Suprapubic skin (tissue), 3 donors: ENCODE results near the gene PIEZO1.

Experiments
- POLR2A ChIP-seq, 2 donors: fragments of 450-650 bp; IDR thresholded peaks; one replicate each; pipeline ENCODE4 v1.6.1; 2017; ENCODE audit warnings: antibody characterized with exemption in 2 of 2, mild to moderate bottlenecking in 2 of 2, moderate library complexity in 2 of 2
- TF ChIP-seq, protein P1 (sequence below), 2 donors: fragments of 200-600 bp in 1 of 2; fragments of 450-650 bp in 1 of 2; sonication (generic) in 1 of 2; IDR thresholded peaks; one replicate each; pipeline ENCODE4 v1.5.1; 2016 to 2019; ENCODE audit warnings: antibody characterized with exemption in 2 of 2, mild to moderate bottlenecking in 1 of 2, moderate library complexity in 1 of 2

DNA sequence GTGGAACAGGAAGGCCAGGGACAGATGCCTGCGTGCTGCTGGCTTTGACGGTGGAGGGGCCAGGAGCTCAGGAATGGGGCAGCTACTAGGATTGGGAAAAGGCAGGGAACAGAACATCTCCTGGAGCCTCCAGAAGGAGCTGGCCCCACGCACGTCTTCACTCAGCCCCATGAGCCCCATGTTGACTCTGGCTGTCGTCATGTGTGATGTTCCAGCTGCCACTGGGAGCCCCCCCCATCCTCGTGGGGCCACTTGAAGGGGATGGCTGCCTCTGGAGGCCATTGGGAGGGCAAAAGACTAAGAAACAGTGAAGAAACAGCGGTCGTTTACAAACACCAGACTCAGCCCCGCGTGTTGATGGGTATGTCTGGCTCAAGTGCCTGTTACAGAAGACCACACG lies 45.2 kb upstream of the PIEZO1 start:
- no peak for TF ChIP-seq POLR2A (IDR thresholded peaks at IDR 0.05)
- TF ChIP-seq, protein P1, sequence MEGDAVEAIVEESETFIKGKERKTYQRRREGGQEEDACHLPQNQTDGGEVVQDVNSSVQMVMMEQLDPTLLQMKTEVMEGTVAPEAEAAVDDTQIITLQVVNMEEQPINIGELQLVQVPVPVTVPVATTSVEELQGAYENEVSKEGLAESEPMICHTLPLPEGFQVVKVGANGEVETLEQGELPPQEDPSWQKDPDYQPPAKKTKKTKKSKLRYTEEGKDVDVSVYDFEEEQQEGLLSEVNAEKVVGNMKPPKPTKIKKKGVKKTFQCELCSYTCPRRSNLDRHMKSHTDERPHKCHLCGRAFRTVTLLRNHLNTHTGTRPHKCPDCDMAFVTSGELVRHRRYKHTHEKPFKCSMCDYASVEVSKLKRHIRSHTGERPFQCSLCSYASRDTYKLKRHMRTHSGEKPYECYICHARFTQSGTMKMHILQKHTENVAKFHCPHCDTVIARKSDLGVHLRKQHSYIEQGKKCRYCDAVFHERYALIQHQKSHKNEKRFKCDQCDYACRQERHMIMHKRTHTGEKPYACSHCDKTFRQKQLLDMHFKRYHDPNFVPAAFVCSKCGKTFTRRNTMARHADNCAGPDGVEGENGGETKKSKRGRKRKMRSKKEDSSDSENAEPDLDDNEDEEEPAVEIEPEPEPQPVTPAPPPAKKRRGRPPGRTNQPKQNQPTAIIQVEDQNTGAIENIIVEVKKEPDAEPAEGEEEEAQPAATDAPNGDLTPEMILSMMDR (IDR thresholded peaks at IDR 0.05), result no peak
